Keratinocyte (primary cell): ENCODE data around the gene MAX.

ENCODE experiments used
- EZH2 ChIP-seq: IDR thresholded peaks from one replicate; pipeline ENCODE4 v1.6.1; 2012; ENCODE audit warnings: inconsistent platforms, mild to moderate bottlenecking, low read length, moderate library complexity
- TF ChIP-seq, protein P1 (sequence below), 3 experiments: IDR thresholded peaks in 1 of 3; conservative IDR thresholded peaks in 1 of 3; optimal IDR thresholded peaks in 1 of 3; 2 replicates in 2 of 3; 3 replicates in 1 of 3; pipeline versions ENCODE3 to v1.5.1; 2011; ENCODE audit warnings: low read length in 3 of 3, mild to moderate bottlenecking in 3 of 3, moderate library complexity in 2 of 3, control low read depth in 1 of 3, inconsistent platforms in 1 of 3; ENCODE audit not compliant: insufficient read depth in 2 of 3; ENCODE audit errors: extremely low read depth in 1 of 3

DNA sequence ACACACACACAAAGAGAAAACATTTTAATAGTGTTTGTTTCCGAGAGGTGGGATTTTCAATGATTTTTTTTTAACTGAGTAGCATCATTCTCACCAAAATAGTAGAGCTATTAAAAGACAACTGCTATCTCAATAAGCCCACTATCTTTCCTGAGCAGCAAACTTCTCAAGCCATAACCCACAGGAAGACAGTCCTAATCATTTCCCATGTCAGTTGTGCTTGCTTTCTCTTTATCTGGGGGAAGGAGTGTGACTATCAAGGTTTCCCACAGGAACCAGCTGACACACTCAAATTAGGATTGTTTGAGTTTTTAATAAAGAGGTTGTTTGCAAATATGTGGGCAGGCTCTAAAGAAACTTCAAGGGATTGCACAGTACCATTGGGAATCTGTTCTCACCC is 4.9 kb upstream of the MAX start:
- TF ChIP-seq, protein P1, sequence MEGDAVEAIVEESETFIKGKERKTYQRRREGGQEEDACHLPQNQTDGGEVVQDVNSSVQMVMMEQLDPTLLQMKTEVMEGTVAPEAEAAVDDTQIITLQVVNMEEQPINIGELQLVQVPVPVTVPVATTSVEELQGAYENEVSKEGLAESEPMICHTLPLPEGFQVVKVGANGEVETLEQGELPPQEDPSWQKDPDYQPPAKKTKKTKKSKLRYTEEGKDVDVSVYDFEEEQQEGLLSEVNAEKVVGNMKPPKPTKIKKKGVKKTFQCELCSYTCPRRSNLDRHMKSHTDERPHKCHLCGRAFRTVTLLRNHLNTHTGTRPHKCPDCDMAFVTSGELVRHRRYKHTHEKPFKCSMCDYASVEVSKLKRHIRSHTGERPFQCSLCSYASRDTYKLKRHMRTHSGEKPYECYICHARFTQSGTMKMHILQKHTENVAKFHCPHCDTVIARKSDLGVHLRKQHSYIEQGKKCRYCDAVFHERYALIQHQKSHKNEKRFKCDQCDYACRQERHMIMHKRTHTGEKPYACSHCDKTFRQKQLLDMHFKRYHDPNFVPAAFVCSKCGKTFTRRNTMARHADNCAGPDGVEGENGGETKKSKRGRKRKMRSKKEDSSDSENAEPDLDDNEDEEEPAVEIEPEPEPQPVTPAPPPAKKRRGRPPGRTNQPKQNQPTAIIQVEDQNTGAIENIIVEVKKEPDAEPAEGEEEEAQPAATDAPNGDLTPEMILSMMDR (optimal IDR thresholded peaks at IDR 0.05 in 1 of 3, IDR thresholded peaks at IDR 0.05 in 1 of 3, conservative IDR thresholded peaks at IDR 0.05 in 1 of 3; ENCODE audit: extremely low read depth in 1 of 3, insufficient read depth in 2 of 3, low read length in 3 of 3): no peak
- no peak for TF ChIP-seq EZH2
